Fibroblast of mammary gland (primary cell): ENCODE data around the gene SPATA20.

ENCODE experiments used
- DNase-seq: peaks from one replicate; pipeline ENCODE4 v3.0.0-alpha.2; 2010; ENCODE audit warnings: low read depth
- H3K4me3 ChIP-seq: 2 replicates; pipeline ENCODE4 v1.5.1; 2011; ENCODE audit warnings: low read depth, mild to moderate bottlenecking, low read length, moderate library complexity; ENCODE audit not compliant: control insufficient read depth
- CTCF ChIP-seq: conservative IDR thresholded peaks from 2 replicates; pipeline ENCODE4 v1.5.1; 2011; ENCODE audit warnings: low read depth, low read length, inconsistent platforms; ENCODE audit not compliant: control insufficient read depth, insufficient read depth

Gene SPATA20

GRCh38 chr17:50584116-50584515 is 37.1 kb downstream of the SPATA20 start:
- no peak overlapping the region for H3K4me3 ChIP-seq
- DNase-seq, result no peak
- TF ChIP-seq CTCF, result no peak

GRCh38 chr17:50584749-50585148 is 37.8 kb downstream of the SPATA20 start:
- DNase-seq, result no peak
- no peak for TF ChIP-seq CTCF
- H3K4me3 ChIP-seq, result no peak overlapping the region

GRCh38 chr17:50585346-50585745 is 38.4 kb downstream of the SPATA20 start:
- no peak for TF ChIP-seq CTCF
- DNase-seq, result no peak
- no peak overlapping the region for H3K4me3 ChIP-seq

GRCh38 chr17:50585891-50586290 is 38.9 kb downstream of the SPATA20 start:
- H3K4me3 ChIP-seq, result no peak overlapping the region
- TF ChIP-seq CTCF, result no peak
- DNase-seq, result no peak

GRCh38 chr17:50586421-50587247 is 39.7 kb downstream of the SPATA20 start:
- TF ChIP-seq CTCF, result no peak
- H3K4me3 ChIP-seq, result no peak overlapping the region
- no peak for DNase-seq

- no peak for TF ChIP-seq CTCF
- H3K4me3 ChIP-seq, result no peak overlapping the region
- DNase-seq, result no peak
Observed at GRCh38 chr17:50587571-50587970, 40.6 kb downstream of the SPATA20 start.

- DNase-seq, result no peak
- no peak for TF ChIP-seq CTCF
- no peak overlapping the region for H3K4me3 ChIP-seq
Observed at GRCh38 chr17:50588391-50589049, 41.5 kb downstream of the SPATA20 start.
